Measurements from ENCODE around the gene RANBP10. TPM values are rescaled to one million over a fixed set of nuclear protein-coding genes. Genes with fewer than 3 reads are reported as not detected.

RANBP10 gene
- total RNA-seq, 6 experiments from 2014 or later, result 15.1 to 38.4 (median 22.7) TPM

GRCh38 chr16:67727521-67728485, 78.6 kb downstream of the RANBP10 start:
- WGBS (ENCODE audit: insufficient coverage, low coverage, low lambda C conversion rate, missing lambda C conversion rate), result 91% methylated on average over 8 of the region's 22 CpGs
- intact Hi-C loops (cut with DNase I), result loop anchor here (5.0 to 10.0 kb wide), 2 partner anchors 44 to 53 kb away; no protein-coding TSS in a partner anchor
- Histone ChIP-seq H3K4me1 (peaks cover 0 to 36% (median 12%) of the 10 kb centered on the region in 4 donors), H3K4me3 (no peak overlapping the region), H3K27me3 (no peaks in the 10 kb centered on the region), H3K36me3 (peaks cover 0 to 54% (median 15%) of the 10 kb centered on the region in 4 donors), H3K9me3 (no peaks in the 10 kb centered on the region), H3K27ac (peak overlapping the region in 2 of 3 donors; percentile 82 to 92)
- peak in 1 of 3 donors; percentile 52 for DNase-seq
- ATAC-seq, result no peak
- TF ChIP-seq CTCF (IDR thresholded peaks at IDR 0.05), result no peak
- no peak for TF ChIP-seq POLR2A (IDR thresholded peaks at IDR 0.05)

GRCh38 chr16:67726106-67727034, 80.0 kb downstream of the RANBP10 start:
- Histone ChIP-seq H3K27ac (peak overlapping the region; percentile 70 to 92 (median 89)), H3K9me3 (no peaks in the 10 kb centered on the region), H3K27me3 (no peaks in the 10 kb centered on the region), H3K4me1 (peaks cover 0 to 31% (median 12%) of the 10 kb centered on the region in 4 donors), H3K36me3 (peaks cover 0 to 42% (median 15%) of the 10 kb centered on the region in 4 donors), H3K4me3 (no peak overlapping the region)
- TF ChIP-seq CTCF (IDR thresholded peaks at IDR 0.05) (peak in 1 of 4 donors; percentile 10), POLR2A (IDR thresholded peaks at IDR 0.05) (peak; percentile 45)
- 30% methylated on average over 6 of the region's 8 CpGs for WGBS (ENCODE audit: insufficient coverage, low coverage, low lambda C conversion rate, missing lambda C conversion rate)
- intact Hi-C loops (cut with DNase I), result loop anchor here (5.0 to 10.0 kb wide), 2 partner anchors 46 to 52 kb away; no protein-coding TSS in a partner anchor
- ATAC-seq (peak; percentile 85 to 93 (median 90)), DNase-seq (peak; percentile 92 to 98 (median 95))

- DNase-seq (peak in 1 of 3 donors; percentile 44), ATAC-seq (no peak)
- H3K27me3 ChIP-seq, result no peaks in the 10 kb centered on the region
- peaks cover 0 to 46% (median 17%) of the 10 kb centered on the region in 4 donors for H3K4me1 ChIP-seq
- intact Hi-C loops (cut with DNase I), result loop anchor here (10.0 kb wide), 1 partner anchor 49 kb away; no protein-coding TSS in a partner anchor
- H3K27ac ChIP-seq, result peak overlapping the region in 1 of 3 donors; percentile 92
- H3K9me3 ChIP-seq, result no peaks in the 10 kb centered on the region
- H3K36me3 ChIP-seq, result peaks cover 0 to 17% (median 3%) of the 10 kb centered on the region in 4 donors
- WGBS (ENCODE audit: insufficient coverage, low coverage, low lambda C conversion rate, missing lambda C conversion rate), result no CpG with 5 or more reads among the region's 5 CpGs
- no peak overlapping the region for H3K4me3 ChIP-seq
- TF ChIP-seq POLR2A (IDR thresholded peaks at IDR 0.05) (no peak), CTCF (IDR thresholded peaks at IDR 0.05) (no peak)
Observed at GRCh38 chr16:67723911-67724305, 82.5 kb downstream of the RANBP10 start.

Measured in right lobe of liver (tissue), 6 donors.